HG03457 (cell line): ENCODE data around the gene PCBD1.
"Not testable (repeated sequence)": the region's sequence is repeated elsewhere in the genome, so short reads cannot be mapped to it uniquely, and the experiment has no call there.

Experiments used
- ATAC-seq: cut with Tn5 transposase; IDR thresholded peaks from one replicate; pipeline ENCODE4 v1.9.1; 2021; ENCODE audit warnings: moderate number of reproducible peaks; ENCODE audit not compliant: unreplicated experiment

PCBD1 gene

GRCh38 chr10:70879207-70879606, 9.2 kb downstream of the PCBD1 start:
- no peak for ATAC-seq

- ATAC-seq = no peak
Observed at GRCh38 chr10:70874061-70874460, 14.3 kb downstream of the PCBD1 start.

GRCh38 chr10:70872291-70872690, 16.1 kb downstream of the PCBD1 start:
- no peak for ATAC-seq

- no peak for ATAC-seq
Observed at GRCh38 chr10:70866424-70866823, 21.9 kb downstream of the PCBD1 start.

GRCh38 chr10:70864935-70865334, 23.4 kb downstream of the PCBD1 start:
- no peak for ATAC-seq

GRCh38 chr10:70863470-70864160, 24.8 kb downstream of the PCBD1 start:
- ATAC-seq = no peak

- ATAC-seq = not testable (repeated sequence)
Observed at GRCh38 chr10:70861495-70862197, 26.7 kb downstream of the PCBD1 start.

GRCh38 chr10:70858759-70859158, 29.6 kb downstream of the PCBD1 start:
- no peak for ATAC-seq

GRCh38 chr10:70856454-70856853, 31.9 kb downstream of the PCBD1 start:
- no peak for ATAC-seq

GRCh38 chr10:70853457-70853856, 34.9 kb downstream of the PCBD1 start:
- ATAC-seq = no peak

- ATAC-seq = no peak
Observed at GRCh38 chr10:70853038-70853437, 35.3 kb downstream of the PCBD1 start.

GRCh38 chr10:70851597-70852475, 36.5 kb downstream of the PCBD1 start:
- no peak for ATAC-seq

- ATAC-seq = no peak
Observed at GRCh38 chr10:70850097-70850496, 38.3 kb downstream of the PCBD1 start.

- no peak for ATAC-seq
Observed at GRCh38 chr10:70849582-70850016, 38.8 kb downstream of the PCBD1 start.

- ATAC-seq = no peak
Observed at GRCh38 chr10:70847659-70848360, 40.6 kb downstream of the PCBD1 start.

- ATAC-seq = no peak
Observed at GRCh38 chr10:70846795-70847194, 41.6 kb downstream of the PCBD1 start.

GRCh38 chr10:70845816-70846215, 42.5 kb downstream of the PCBD1 start:
- ATAC-seq = no peak

GRCh38 chr10:70845256-70845655, 43.1 kb downstream of the PCBD1 start:
- no peak for ATAC-seq

- no peak for ATAC-seq
Observed at GRCh38 chr10:70843776-70844489, 44.4 kb downstream of the PCBD1 start.

GRCh38 chr10:70843333-70843732, 45.0 kb downstream of the PCBD1 start:
- ATAC-seq = no peak
